ENCODE results near the gene CBX5. TPM values are rescaled to one million over a fixed set of nuclear protein-coding genes. Genes with fewer than 3 reads are reported as not detected.
A peak's percentile ranks its signal among the peaks of the same experiment; 100 is the strongest.
"Not testable (repeated sequence)": the region's sequence is repeated elsewhere in the genome, so short reads cannot be mapped to it uniquely, and the experiment has no call there.

The CBX5 gene
- total and polyA plus RNA-seq, 2 donors (not counting 1 experiment from before 2014, with no cell fraction given) = 27.7 to 64.0 TPM

DNA sequence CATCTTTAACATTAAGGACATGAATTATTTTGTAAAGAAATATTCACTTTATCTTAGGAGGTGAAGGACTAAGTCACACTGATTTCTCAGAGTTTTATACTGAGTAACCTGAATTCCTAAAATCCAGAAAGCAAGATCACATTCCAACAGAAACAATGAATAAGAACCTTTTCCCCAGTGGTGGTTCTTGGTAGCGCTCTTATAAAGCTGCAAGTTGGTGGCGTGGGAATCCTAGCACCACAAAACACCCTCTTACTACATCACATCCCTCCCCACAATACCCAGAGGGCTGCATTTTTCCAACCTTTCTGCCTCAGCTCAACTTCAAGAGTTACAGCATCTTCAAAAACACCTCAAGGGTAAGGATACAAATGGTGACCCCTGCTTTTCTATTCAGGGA is 47.1 kb downstream of the CBX5 start:
- H3K4me3 ChIP-seq (replicated peaks in 1 of 4; ENCODE audit: control extremely low read depth in 1 of 4, insufficient read depth in 1 of 4, low read depth in 3 of 4, low read length in 4 of 4) = no peak overlapping the region
- H3K4me1 ChIP-seq (ENCODE audit: control insufficient read depth, extremely low read depth, insufficient read depth, low read length) = peaks cover 11% of the 10 kb centered on the region
- H4K20me1 ChIP-seq (ENCODE audit: control insufficient read depth, extremely low read depth, insufficient read depth, low read length) = no peaks in the 10 kb centered on the region
- H3K27me3 ChIP-seq (ENCODE audit: control insufficient read depth, insufficient read depth, low read length) = no peaks in the 10 kb centered on the region
- TF ChIP-seq EZH2 (IDR thresholded peaks at IDR 0.05; ENCODE audit: low read length, missing control alignments) (no peak), CTCF (conservative IDR thresholded peaks at IDR 0.05 in 1 of 2, IDR thresholded peaks at IDR 0.05 in 1 of 2; ENCODE audit: low read depth in 1 of 2, low read length in 2 of 2) (peak in 1 of 2 donors; percentile 23)
- H3K27ac ChIP-seq (ENCODE audit: insufficient read depth, low read length) = no peak overlapping the region
- H2AFZ ChIP-seq (ENCODE audit: low read length) = no peak overlapping the region
- H3K79me2 ChIP-seq (ENCODE audit: control insufficient read depth, insufficient read depth, low read length) = no peaks in the 10 kb centered on the region
- DNase-seq (ENCODE audit: low read depth in 2 of 2) = peak; percentile 47 to 82
- H3K4me2 ChIP-seq (ENCODE audit: extremely low read depth, insufficient read depth, low read length) = no peak overlapping the region
- no peak overlapping the region for H3K9ac ChIP-seq (ENCODE audit: insufficient read depth, low read length)
- no peaks in the 10 kb centered on the region for H3K9me3 ChIP-seq (ENCODE audit: control insufficient read depth, insufficient read depth, low read depth, low read length)
- H3K36me3 ChIP-seq (ENCODE audit: control insufficient read depth, insufficient read depth, low read length) = peaks cover 2% of the 10 kb centered on the region

GRCh38 chr12:54231269-54231668 is 48.7 kb downstream of the CBX5 start:
- H3K27me3 ChIP-seq (ENCODE audit: control insufficient read depth, insufficient read depth, low read length) = not testable (repeated sequence)

GRCh38 chr12:54230555-54230954 is 49.4 kb downstream of the CBX5 start:
- no peak for DNase-seq (ENCODE audit: low read depth in 2 of 2)
- no peak overlapping the region for H3K9ac ChIP-seq (ENCODE audit: insufficient read depth, low read length)
- H3K4me1 ChIP-seq (ENCODE audit: control insufficient read depth, extremely low read depth, insufficient read depth, low read length) = peaks cover 11% of the 10 kb centered on the region

More at GRCh38 chr12:54231269-54231668, 48.7 kb downstream of the CBX5 start:
- DNase-seq (ENCODE audit: low read depth in 2 of 2); H3K9ac ChIP-seq (ENCODE audit: insufficient read depth, low read length); H3K4me3 ChIP-seq (replicated peaks in 1 of 4; ENCODE audit: control extremely low read depth in 1 of 4, insufficient read depth in 1 of 4, low read depth in 3 of 4, low read length in 4 of 4); H2AFZ ChIP-seq (ENCODE audit: low read length); H4K20me1 ChIP-seq (ENCODE audit: control insufficient read depth, extremely low read depth, insufficient read depth, low read length); H3K79me2 ChIP-seq (ENCODE audit: control insufficient read depth, insufficient read depth, low read length); H3K4me2 ChIP-seq (ENCODE audit: extremely low read depth, insufficient read depth, low read length); H3K36me3 ChIP-seq (ENCODE audit: control insufficient read depth, insufficient read depth, low read length); H3K27ac ChIP-seq (ENCODE audit: insufficient read depth, low read length); H3K9me3 ChIP-seq (ENCODE audit: control insufficient read depth, insufficient read depth, low read depth, low read length): not testable (repeated sequence)
- peaks cover 11% of the 10 kb centered on the region for H3K4me1 ChIP-seq (ENCODE audit: control insufficient read depth, extremely low read depth, insufficient read depth, low read length)

More at GRCh38 chr12:54230555-54230954, 49.4 kb downstream of the CBX5 start:
- Histone ChIP-seq H3K9me3 (ENCODE audit: control insufficient read depth, insufficient read depth, low read depth, low read length) (no peaks in the 10 kb centered on the region), H2AFZ (ENCODE audit: low read length) (no peak overlapping the region), H4K20me1 (ENCODE audit: control insufficient read depth, extremely low read depth, insufficient read depth, low read length) (no peaks in the 10 kb centered on the region), H3K27ac (ENCODE audit: insufficient read depth, low read length) (peak overlapping the region; percentile 72), H3K36me3 (ENCODE audit: control insufficient read depth, insufficient read depth, low read length) (peaks cover 2% of the 10 kb centered on the region), H3K27me3 (ENCODE audit: control insufficient read depth, insufficient read depth, low read length) (no peaks in the 10 kb centered on the region), H3K79me2 (ENCODE audit: control insufficient read depth, insufficient read depth, low read length) (no peaks in the 10 kb centered on the region), H3K4me3 (replicated peaks in 1 of 4; ENCODE audit: control extremely low read depth in 1 of 4, insufficient read depth in 1 of 4, low read depth in 3 of 4, low read length in 4 of 4) (no peak overlapping the region), H3K4me2 (ENCODE audit: extremely low read depth, insufficient read depth, low read length) (no peak overlapping the region)
- TF ChIP-seq CTCF (conservative IDR thresholded peaks at IDR 0.05 in 1 of 2, IDR thresholded peaks at IDR 0.05 in 1 of 2; ENCODE audit: low read depth in 1 of 2, low read length in 2 of 2) (peak in 1 of 2 donors; percentile 9), EZH2 (IDR thresholded peaks at IDR 0.05; ENCODE audit: low read length, missing control alignments) (no peak)
